OCI-LY1 (cell line): ENCODE results near the gene CYB5R3.

Source experiments
- CTCF ChIP-seq: fragments of 200-600 bp; sonication (generic), shearing (Covaris generic); IDR thresholded peaks from 2 replicates; pipeline ENCODE4 v1.5.1; 2017; ENCODE audit warnings: mild to moderate bottlenecking, antibody characterized with exemption, low read length, moderate library complexity, mixed read lengths
- EZH2 ChIP-seq: fragments of 200-600 bp; sonication (generic), shearing (Covaris generic); IDR thresholded peaks from 2 replicates; pipeline ENCODE4 v1.8.0; 2017; ENCODE audit warnings: borderline replicate concordance, mixed run types, mild to moderate bottlenecking, antibody characterized with exemption, low read length, moderate library complexity, mixed read lengths

GRCh38 chr22:42624551-42625106 is 24.6 kb downstream of the CYB5R3 start:
- TF ChIP-seq CTCF: no peak
- no peak for TF ChIP-seq EZH2
